ENCODE measurements around the gene C6orf15.

C6orf15 gene

GRCh38 chr6:31130751-31131150 lies 18.4 kb upstream of the C6orf15 start:
- DNase-seq (ENCODE audit: low read depth) = no peak

- DNase-seq (ENCODE audit: low read depth) = no peak
Measured at GRCh38 chr6:31129130-31129529, 16.8 kb upstream of the C6orf15 start.

GRCh38 chr6:31128093-31128676 lies 15.8 kb upstream of the C6orf15 start:
- DNase-seq (ENCODE audit: low read depth) = no peak

GRCh38 chr6:31126396-31127175 lies 14.2 kb upstream of the C6orf15 start:
- DNase-seq (ENCODE audit: low read depth) = no peak

- no peak for DNase-seq (ENCODE audit: low read depth)
Measured at GRCh38 chr6:31125586-31126363, 13.4 kb upstream of the C6orf15 start.

GRCh38 chr6:31125162-31125561 lies 12.8 kb upstream of the C6orf15 start:
- DNase-seq (ENCODE audit: low read depth) = no peak

GRCh38 chr6:31122791-31123706 lies 10.7 kb upstream of the C6orf15 start:
- DNase-seq (ENCODE audit: low read depth) = peak; percentile 63

- DNase-seq (ENCODE audit: low read depth) = no peak
Measured at GRCh38 chr6:31121131-31121790, 8.9 kb upstream of the C6orf15 start.

GRCh38 chr6:31120151-31120915 lies 8.0 kb upstream of the C6orf15 start, which contains the start of gene CDSN:
Gene CDSN, minus strand, starts transcription at chr6:31120446. Its CDS starts 27 bp downstream, at chr6:31120419.
- DNase-seq (ENCODE audit: low read depth) = no peak

GRCh38 chr6:31118178-31118577 lies 5.8 kb upstream of the C6orf15 start:
- no peak for DNase-seq (ENCODE audit: low read depth)

- DNase-seq (ENCODE audit: low read depth) = no peak
Measured at GRCh38 chr6:31116661-31117385, 4.4 kb upstream of the C6orf15 start.

- DNase-seq (ENCODE audit: low read depth) = no peak
Measured at GRCh38 chr6:31115941-31116560, 3.7 kb upstream of the C6orf15 start.

GRCh38 chr6:31114970-31115849 lies 2.8 kb upstream of the C6orf15 start:
- no peak for DNase-seq (ENCODE audit: low read depth)

- peak; percentile 85 for DNase-seq (ENCODE audit: low read depth)
Measured at GRCh38 chr6:31114541-31114878, 2.1 kb upstream of the C6orf15 start, which contains the start of gene PSORS1C1. Gene PSORS1C1, plus strand, starts transcription at chr6:31114800. Its CDS starts 14,833 bp downstream, at chr6:31129633.

GRCh38 chr6:31113861-31114540 lies 1.6 kb upstream of the C6orf15 start:
- no peak for DNase-seq (ENCODE audit: low read depth)

- DNase-seq (ENCODE audit: low read depth) = no peak
Measured at GRCh38 chr6:31111712-31112111, 663 bp downstream of the C6orf15 start.

- no peak for DNase-seq (ENCODE audit: low read depth)
Measured at GRCh38 chr6:31110825-31111582, 1.4 kb downstream of the C6orf15 start.
